ENCODE measurements around the gene ENPP7.
A peak's percentile ranks its signal among the peaks of the same experiment; 100 is the strongest.

Gene ENPP7

GRCh38 chr17:79777894-79778503 is 47.3 kb downstream of the ENPP7 start, which contains the start of gene CBX2 (continued):
- TF ChIP-seq ZBTB26 (tag by site-specific recombination; optimal IDR thresholded peaks at IDR 0.05) (peak; percentile 9), ZNF561 (tag by site-specific recombination; IDR thresholded peaks at IDR 0.05; ENCODE audit: borderline replicate concordance) (no peak), ZNF350 (tag by site-specific recombination; IDR thresholded peaks at IDR 0.05) (no peak), CTCF (tag by site-specific recombination; IDR thresholded peaks at IDR 0.05) (no peak), ZNF488 (tag by site-specific recombination; IDR thresholded peaks at IDR 0.05) (no peak), ZSCAN30 (tag by site-specific recombination; IDR thresholded peaks at IDR 0.05) (peak; percentile 37; the same call in 1 of the 2 replicates), ZNF157 (tag by site-specific recombination; IDR thresholded peaks at IDR 0.05) (no peak), KLF8 (tag by site-specific recombination; IDR thresholded peaks at IDR 0.05) (0 out of 2 replicates have a peak, but pooled peaks have one; percentile 6), SP7 (tag by site-specific recombination; IDR thresholded peaks at IDR 0.05) (no peak), ZNF626 (tag by site-specific recombination; IDR thresholded peaks at IDR 0.05) (no peak), OSR2 (tag by site-specific recombination; IDR thresholded peaks at IDR 0.05) (no peak)

GRCh38 chr17:79778504-79779083 is 47.9 kb downstream of the ENPP7 start:
- peaks cover 14 to 43% of the 10 kb centered on the region in 2 experiments; a peak in 2 of 3 replicates for H3K36me3 ChIP-seq (ENCODE audit: control insufficient read depth in 2 of 2, insufficient read depth in 1 of 2, low read length in 2 of 2)
- H3K27ac ChIP-seq (ENCODE audit: extremely low read depth, low read depth, low read length): peak overlapping the region; percentile 85
- CTCF ChIA-PET: interaction anchor here (0.6 to 2.7 kb wide), 10 partner anchors 9 to 146 kb away, joined by 3 to 11 read pairs (median 5); no protein-coding TSS in a partner anchor
- H3K9me3 ChIP-seq (ENCODE audit: control insufficient read depth, insufficient read depth, low read depth, low read length): no peaks in the 10 kb centered on the region
- POLR2A ChIA-PET: interaction anchor here (0.8 to 2.3 kb wide), 6 partner anchors 9 to 60 kb away, joined by 3 to 17 read pairs (median 4); partner anchors contain the start of genes CBX4 and CBX8
- peak overlapping the region; percentile 67 for H3K4me3 ChIP-seq (ENCODE audit: low read depth, low read length)
- H3K4me1 ChIP-seq (ENCODE audit: control insufficient read depth, insufficient read depth, low read length): peaks cover 21% of the 10 kb centered on the region
- TF ChIP-seq ZNF366 (tag by site-specific recombination; conservative IDR thresholded peaks at IDR 0.05) (peak; percentile 48), ZNF223 (tag by site-specific recombination; IDR thresholded peaks at IDR 0.05) (no peak), ZNF114 (tag by site-specific recombination; IDR thresholded peaks at IDR 0.05) (no peak), ZNF639 (tag by site-specific recombination; IDR thresholded peaks at IDR 0.05) (no peak), RBAK (tag by site-specific recombination; IDR thresholded peaks at IDR 0.05) (no peak), ZNF768 (tag by site-specific recombination; IDR thresholded peaks at IDR 0.05) (no peak), KLF8 (tag by site-specific recombination; IDR thresholded peaks at IDR 0.05) (0 out of 2 replicates have a peak, but pooled peaks have one; percentile 13), HOXA7 (CRISPR knock-in tag; IDR thresholded peaks at IDR 0.05; ENCODE audit: borderline replicate concordance) (no peak), ZNF558 (tag by site-specific recombination; IDR thresholded peaks at IDR 0.05) (no peak), ZNF175 (tag by site-specific recombination; IDR thresholded peaks at IDR 0.05) (no peak), ZNF830 (tag by site-specific recombination; IDR thresholded peaks at IDR 0.05; ENCODE audit: low read depth) (no peak), ZNF324 (tag by site-specific recombination; IDR thresholded peaks at IDR 0.05) (peak; percentile 48; the same call in 1 of the 2 replicates), ZBTB8A (tag by site-specific recombination; IDR thresholded peaks at IDR 0.05) (peak; percentile 92), ZNF140 (tag by site-specific recombination; IDR thresholded peaks at IDR 0.05) (no peak), ZNF292 (tag by site-specific recombination; IDR thresholded peaks at IDR 0.05; ENCODE audit: borderline replicate concordance, low read depth) (no peak), ZNF280C (tag by site-specific recombination; IDR thresholded peaks at IDR 0.05) (no peak), ZNF624 (tag by site-specific recombination; IDR thresholded peaks at IDR 0.05) (no peak), ZNF132 (tag by site-specific recombination; IDR thresholded peaks at IDR 0.05; ENCODE audit: borderline replicate concordance) (no peak), ZNF560 (tag by site-specific recombination; IDR thresholded peaks at IDR 0.05; ENCODE audit: borderline replicate concordance) (no peak), ZNF2 (tag by site-specific recombination; IDR thresholded peaks at IDR 0.05) (no peak)

Data from HEK293 (cell line).